Fibroblast of lung (primary cell): ENCODE measurements around the gene RFX2.

ENCODE experiments used
- EZH2 ChIP-seq: IDR thresholded peaks from 2 replicates; pipeline ENCODE4 v1.5.1; 2012; ENCODE audit warnings: low read length, control low read depth, mild to moderate bottlenecking; ENCODE audit errors: missing control alignments
- TF ChIP-seq, protein P1 (sequence below), 2 donors: IDR thresholded peaks in 1 of 2; conservative IDR thresholded peaks in 1 of 2; 1 replicate in 1 of 2; 2 replicates in 1 of 2; pipeline ENCODE4 v1.5.1; 2011 to 2012; ENCODE audit warnings: low read length in 2 of 2, control low read depth in 1 of 2, inconsistent platforms in 1 of 2, low read depth in 1 of 2, mild to moderate bottlenecking in 1 of 2

DNA sequence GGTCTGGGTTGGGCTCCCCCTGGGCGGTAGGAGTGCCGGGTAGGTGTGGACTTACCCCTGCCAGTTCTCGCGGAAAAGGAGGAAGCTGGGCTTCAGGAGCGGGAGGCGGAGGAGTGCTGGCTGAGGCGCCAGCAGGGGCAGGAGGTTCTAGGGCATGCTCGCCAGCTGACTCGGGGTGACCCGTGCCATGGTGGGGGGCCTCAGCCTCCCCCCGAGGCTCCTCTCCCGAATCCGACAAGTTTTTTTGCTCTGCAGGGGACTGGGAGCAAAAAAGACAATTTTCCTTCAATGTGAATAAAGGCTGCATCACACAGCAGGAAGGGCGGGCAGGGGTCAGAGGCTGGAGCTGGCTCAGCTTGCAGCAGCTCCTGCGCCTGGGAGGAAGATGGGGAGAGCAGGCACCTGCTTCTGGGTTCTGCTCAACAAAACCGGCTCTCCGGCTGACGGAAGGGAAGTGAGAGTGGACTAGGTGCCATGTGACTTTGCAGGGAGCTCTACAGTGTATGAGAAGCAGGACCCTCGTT, 158.9 kb downstream of the RFX2 start:
- TF ChIP-seq, protein P1, sequence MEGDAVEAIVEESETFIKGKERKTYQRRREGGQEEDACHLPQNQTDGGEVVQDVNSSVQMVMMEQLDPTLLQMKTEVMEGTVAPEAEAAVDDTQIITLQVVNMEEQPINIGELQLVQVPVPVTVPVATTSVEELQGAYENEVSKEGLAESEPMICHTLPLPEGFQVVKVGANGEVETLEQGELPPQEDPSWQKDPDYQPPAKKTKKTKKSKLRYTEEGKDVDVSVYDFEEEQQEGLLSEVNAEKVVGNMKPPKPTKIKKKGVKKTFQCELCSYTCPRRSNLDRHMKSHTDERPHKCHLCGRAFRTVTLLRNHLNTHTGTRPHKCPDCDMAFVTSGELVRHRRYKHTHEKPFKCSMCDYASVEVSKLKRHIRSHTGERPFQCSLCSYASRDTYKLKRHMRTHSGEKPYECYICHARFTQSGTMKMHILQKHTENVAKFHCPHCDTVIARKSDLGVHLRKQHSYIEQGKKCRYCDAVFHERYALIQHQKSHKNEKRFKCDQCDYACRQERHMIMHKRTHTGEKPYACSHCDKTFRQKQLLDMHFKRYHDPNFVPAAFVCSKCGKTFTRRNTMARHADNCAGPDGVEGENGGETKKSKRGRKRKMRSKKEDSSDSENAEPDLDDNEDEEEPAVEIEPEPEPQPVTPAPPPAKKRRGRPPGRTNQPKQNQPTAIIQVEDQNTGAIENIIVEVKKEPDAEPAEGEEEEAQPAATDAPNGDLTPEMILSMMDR (conservative IDR thresholded peaks at IDR 0.05 in 1 of 2, IDR thresholded peaks at IDR 0.05 in 1 of 2; ENCODE audit: low read depth in 1 of 2, low read length in 2 of 2) = no peak
- TF ChIP-seq EZH2 = no peak
